Ishikawa (cell line): ENCODE data around the gene KCNMB1.

Experiments
- CREB1 ChIP-seq: IDR thresholded peaks from 2 replicates; pipeline ENCODE4 v1.6.1; 2012; ENCODE audit warnings: low read depth
- EP300 ChIP-seq: IDR thresholded peaks from 2 replicates; pipeline ENCODE4 v1.6.1; 2012; ENCODE audit warnings: borderline replicate concordance
- FOXM1 ChIP-seq: IDR thresholded peaks from 2 replicates; pipeline ENCODE4 v1.6.1; 2012; ENCODE audit warnings: low read depth, borderline replicate concordance
- RAD21 ChIP-seq: IDR thresholded peaks from 2 replicates; pipeline ENCODE4 v1.6.1; 2012; ENCODE audit warnings: low read depth
- TCF12 ChIP-seq: IDR thresholded peaks from 2 replicates; pipeline ENCODE4 v1.6.1; 2012; ENCODE audit warnings: low read depth
- TEAD4 ChIP-seq: IDR thresholded peaks from 2 replicates; pipeline ENCODE4 v1.6.1; 2012
- ZBTB7A ChIP-seq: IDR thresholded peaks from 2 replicates; pipeline ENCODE4 v1.6.1; 2012; ENCODE audit warnings: low read depth
- TF ChIP-seq, protein P1 (sequence below): IDR thresholded peaks from 2 replicates; pipeline ENCODE4 v1.6.1; 2012
- TF ChIP-seq, protein P2 (sequence below): IDR thresholded peaks from 2 replicates; pipeline ENCODE4 v1.6.1; 2012; ENCODE audit warnings: low read depth, mild to moderate bottlenecking
- TF ChIP-seq, protein P3 (sequence below): IDR thresholded peaks from 2 replicates; pipeline ENCODE4 v1.6.1; 2012

DNA sequence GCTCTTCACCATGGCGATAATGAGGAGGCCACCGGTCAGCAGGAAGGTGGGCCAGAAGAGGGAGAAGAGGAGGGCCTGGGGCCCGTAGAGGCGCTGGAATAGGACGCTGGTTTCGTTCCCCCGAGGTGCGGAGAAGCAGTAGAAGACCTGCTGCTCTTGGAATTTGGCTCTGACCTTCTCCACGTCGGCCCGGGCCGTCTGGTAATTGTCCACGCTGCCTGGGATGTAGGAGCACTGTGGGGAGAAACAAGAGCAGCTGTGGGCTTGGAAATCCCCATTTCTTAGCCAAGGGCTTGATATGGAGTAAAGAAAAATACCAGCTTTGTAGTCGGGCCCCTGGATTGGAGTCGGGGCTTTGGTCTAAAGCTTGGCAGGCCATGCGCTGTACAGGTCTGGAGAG, 10.4 kb downstream of the KCNMB1 start:
- TF ChIP-seq TEAD4 (no peak), EP300 (no peak), TCF12 (no peak), FOXM1 (no peak), CREB1 (no peak), ZBTB7A (no peak), RAD21 (no peak)
- TF ChIP-seq, protein P1, sequence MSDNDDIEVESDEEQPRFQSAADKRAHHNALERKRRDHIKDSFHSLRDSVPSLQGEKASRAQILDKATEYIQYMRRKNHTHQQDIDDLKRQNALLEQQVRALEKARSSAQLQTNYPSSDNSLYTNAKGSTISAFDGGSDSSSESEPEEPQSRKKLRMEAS = no peak
- TF ChIP-seq, protein P2, sequence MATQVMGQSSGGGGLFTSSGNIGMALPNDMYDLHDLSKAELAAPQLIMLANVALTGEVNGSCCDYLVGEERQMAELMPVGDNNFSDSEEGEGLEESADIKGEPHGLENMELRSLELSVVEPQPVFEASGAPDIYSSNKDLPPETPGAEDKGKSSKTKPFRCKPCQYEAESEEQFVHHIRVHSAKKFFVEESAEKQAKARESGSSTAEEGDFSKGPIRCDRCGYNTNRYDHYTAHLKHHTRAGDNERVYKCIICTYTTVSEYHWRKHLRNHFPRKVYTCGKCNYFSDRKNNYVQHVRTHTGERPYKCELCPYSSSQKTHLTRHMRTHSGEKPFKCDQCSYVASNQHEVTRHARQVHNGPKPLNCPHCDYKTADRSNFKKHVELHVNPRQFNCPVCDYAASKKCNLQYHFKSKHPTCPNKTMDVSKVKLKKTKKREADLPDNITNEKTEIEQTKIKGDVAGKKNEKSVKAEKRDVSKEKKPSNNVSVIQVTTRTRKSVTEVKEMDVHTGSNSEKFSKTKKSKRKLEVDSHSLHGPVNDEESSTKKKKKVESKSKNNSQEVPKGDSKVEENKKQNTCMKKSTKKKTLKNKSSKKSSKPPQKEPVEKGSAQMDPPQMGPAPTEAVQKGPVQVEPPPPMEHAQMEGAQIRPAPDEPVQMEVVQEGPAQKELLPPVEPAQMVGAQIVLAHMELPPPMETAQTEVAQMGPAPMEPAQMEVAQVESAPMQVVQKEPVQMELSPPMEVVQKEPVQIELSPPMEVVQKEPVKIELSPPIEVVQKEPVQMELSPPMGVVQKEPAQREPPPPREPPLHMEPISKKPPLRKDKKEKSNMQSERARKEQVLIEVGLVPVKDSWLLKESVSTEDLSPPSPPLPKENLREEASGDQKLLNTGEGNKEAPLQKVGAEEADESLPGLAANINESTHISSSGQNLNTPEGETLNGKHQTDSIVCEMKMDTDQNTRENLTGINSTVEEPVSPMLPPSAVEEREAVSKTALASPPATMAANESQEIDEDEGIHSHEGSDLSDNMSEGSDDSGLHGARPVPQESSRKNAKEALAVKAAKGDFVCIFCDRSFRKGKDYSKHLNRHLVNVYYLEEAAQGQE = no peak
- TF ChIP-seq, protein P3, sequence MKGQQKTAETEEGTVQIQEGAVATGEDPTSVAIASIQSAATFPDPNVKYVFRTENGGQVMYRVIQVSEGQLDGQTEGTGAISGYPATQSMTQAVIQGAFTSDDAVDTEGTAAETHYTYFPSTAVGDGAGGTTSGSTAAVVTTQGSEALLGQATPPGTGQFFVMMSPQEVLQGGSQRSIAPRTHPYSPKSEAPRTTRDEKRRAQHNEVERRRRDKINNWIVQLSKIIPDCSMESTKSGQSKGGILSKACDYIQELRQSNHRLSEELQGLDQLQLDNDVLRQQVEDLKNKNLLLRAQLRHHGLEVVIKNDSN = no peak
